ENCODE data around the gene MYO18B.

MYO18B gene

GRCh38 chr22:25760294-25760693, 18.3 kb downstream of the MYO18B start:
- no peaks in the 10 kb centered on the region for H3K36me3 ChIP-seq (ENCODE audit: insufficient read depth, low read length)
- H3K4me1 ChIP-seq (ENCODE audit: insufficient read depth, low read length) = no peaks in the 10 kb centered on the region
- no peak overlapping the region for H3K4me3 ChIP-seq (ENCODE audit: low read length)
- H2AFZ ChIP-seq (ENCODE audit: low read depth, low read length) = no peak overlapping the region
- no peaks in the 10 kb centered on the region for H3K9me3 ChIP-seq (ENCODE audit: low read length)
- H3K27me3 ChIP-seq (ENCODE audit: insufficient read depth, low read length) = no peaks in the 10 kb centered on the region

GRCh38 chr22:25760848-25761595, 19.0 kb downstream of the MYO18B start:
- H2AFZ ChIP-seq (ENCODE audit: low read depth, low read length) = no peak overlapping the region
- no peaks in the 10 kb centered on the region for H3K27me3 ChIP-seq (ENCODE audit: insufficient read depth, low read length)
- no peak overlapping the region for H3K4me3 ChIP-seq (ENCODE audit: low read length)
- no peaks in the 10 kb centered on the region for H3K4me1 ChIP-seq (ENCODE audit: insufficient read depth, low read length)
- no peaks in the 10 kb centered on the region for H3K9me3 ChIP-seq (ENCODE audit: low read length)
- H3K36me3 ChIP-seq (ENCODE audit: insufficient read depth, low read length) = no peaks in the 10 kb centered on the region

- H2AFZ ChIP-seq (ENCODE audit: low read depth, low read length) = no peak overlapping the region
Observed at GRCh38 chr22:25762147-25762546, 20.2 kb downstream of the MYO18B start.

GRCh38 chr22:25763239-25763777, 21.3 kb downstream of the MYO18B start:
- Histone ChIP-seq H3K27me3 (ENCODE audit: insufficient read depth, low read length) (no peaks in the 10 kb centered on the region), H3K36me3 (ENCODE audit: insufficient read depth, low read length) (no peaks in the 10 kb centered on the region), H2AFZ (ENCODE audit: low read depth, low read length) (no peak overlapping the region), H3K4me3 (ENCODE audit: low read length) (no peak overlapping the region), H3K9me3 (ENCODE audit: low read length) (no peaks in the 10 kb centered on the region), H3K4me1 (ENCODE audit: insufficient read depth, low read length) (no peaks in the 10 kb centered on the region)

More at GRCh38 chr22:25762147-25762546, 20.2 kb downstream of the MYO18B start:
- H3K4me1 ChIP-seq (ENCODE audit: insufficient read depth, low read length) = no peaks in the 10 kb centered on the region
- H3K36me3 ChIP-seq (ENCODE audit: insufficient read depth, low read length) = no peaks in the 10 kb centered on the region
- H3K27me3 ChIP-seq (ENCODE audit: insufficient read depth, low read length) = no peaks in the 10 kb centered on the region
- H3K4me3 ChIP-seq (ENCODE audit: low read length) = no peak overlapping the region
- H3K9me3 ChIP-seq (ENCODE audit: low read length) = no peaks in the 10 kb centered on the region

GRCh38 chr22:25764270-25765015, 22.5 kb downstream of the MYO18B start:
- H3K36me3 ChIP-seq (ENCODE audit: insufficient read depth, low read length) = no peaks in the 10 kb centered on the region
- H3K27me3 ChIP-seq (ENCODE audit: insufficient read depth, low read length) = no peaks in the 10 kb centered on the region
- H3K4me3 ChIP-seq (ENCODE audit: low read length) = no peak overlapping the region
- H3K4me1 ChIP-seq (ENCODE audit: insufficient read depth, low read length) = no peaks in the 10 kb centered on the region
- H2AFZ ChIP-seq (ENCODE audit: low read depth, low read length) = no peak overlapping the region
- no peaks in the 10 kb centered on the region for H3K9me3 ChIP-seq (ENCODE audit: low read length)

GRCh38 chr22:25765016-25765367, 23.0 kb downstream of the MYO18B start:
- H3K4me1 ChIP-seq (ENCODE audit: insufficient read depth, low read length) = no peaks in the 10 kb centered on the region
- H2AFZ ChIP-seq (ENCODE audit: low read depth, low read length) = no peak overlapping the region
- H3K9me3 ChIP-seq (ENCODE audit: low read length) = no peaks in the 10 kb centered on the region
- H3K27me3 ChIP-seq (ENCODE audit: insufficient read depth, low read length) = no peaks in the 10 kb centered on the region
- no peak overlapping the region for H3K4me3 ChIP-seq (ENCODE audit: low read length)
- no peaks in the 10 kb centered on the region for H3K36me3 ChIP-seq (ENCODE audit: insufficient read depth, low read length)

- Histone ChIP-seq H3K36me3 (ENCODE audit: insufficient read depth, low read length) (no peaks in the 10 kb centered on the region), H3K27me3 (ENCODE audit: insufficient read depth, low read length) (no peaks in the 10 kb centered on the region), H3K4me3 (ENCODE audit: low read length) (no peak overlapping the region), H3K9me3 (ENCODE audit: low read length) (no peaks in the 10 kb centered on the region), H3K4me1 (ENCODE audit: insufficient read depth, low read length) (no peaks in the 10 kb centered on the region), H2AFZ (ENCODE audit: low read depth, low read length) (no peak overlapping the region)
Observed at GRCh38 chr22:25765801-25766200, 23.8 kb downstream of the MYO18B start.

DNA sequence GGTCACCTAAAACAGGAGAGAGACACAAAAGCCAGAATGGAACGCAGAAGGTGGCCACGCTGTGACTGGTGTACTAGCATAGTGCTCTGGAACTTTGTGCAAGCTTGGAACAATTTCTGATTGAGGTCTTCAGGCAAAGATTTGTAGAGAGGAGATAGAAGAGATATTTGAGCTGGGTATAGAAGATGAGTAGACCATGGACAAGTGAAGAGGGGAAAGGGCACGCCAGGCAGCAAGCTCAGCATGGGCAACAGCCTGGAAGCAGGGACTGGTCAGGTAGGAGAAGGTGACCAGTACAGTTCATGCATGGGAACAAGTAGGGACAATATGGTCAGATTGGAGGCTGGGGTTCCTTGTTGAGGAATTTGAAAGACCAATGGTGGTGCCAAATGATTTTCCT, 24.4 kb downstream of the MYO18B start:
- Histone ChIP-seq H3K4me3 (ENCODE audit: low read length) (no peak overlapping the region), H3K36me3 (ENCODE audit: insufficient read depth, low read length) (no peaks in the 10 kb centered on the region), H3K4me1 (ENCODE audit: insufficient read depth, low read length) (no peaks in the 10 kb centered on the region)

GRCh38 chr22:25770333-25770732, 28.3 kb downstream of the MYO18B start:
- Histone ChIP-seq H3K36me3 (ENCODE audit: insufficient read depth, low read length) (no peaks in the 10 kb centered on the region), H3K4me1 (ENCODE audit: insufficient read depth, low read length) (no peaks in the 10 kb centered on the region), H3K4me3 (ENCODE audit: low read length) (no peak overlapping the region), H3K9me3 (ENCODE audit: low read length) (no peaks in the 10 kb centered on the region), H2AFZ (ENCODE audit: low read depth, low read length) (no peak overlapping the region), H3K27me3 (ENCODE audit: insufficient read depth, low read length) (no peaks in the 10 kb centered on the region)

More for the DNA sequence above, 24.4 kb downstream of the MYO18B start:
- Histone ChIP-seq H3K9me3 (ENCODE audit: low read length) (no peaks in the 10 kb centered on the region), H3K27me3 (ENCODE audit: insufficient read depth, low read length) (no peaks in the 10 kb centered on the region), H2AFZ (ENCODE audit: low read depth, low read length) (no peak overlapping the region)

- no peaks in the 10 kb centered on the region for H3K36me3 ChIP-seq (ENCODE audit: insufficient read depth, low read length)
- no peaks in the 10 kb centered on the region for H3K4me1 ChIP-seq (ENCODE audit: insufficient read depth, low read length)
- H2AFZ ChIP-seq (ENCODE audit: low read depth, low read length) = no peak overlapping the region
- no peaks in the 10 kb centered on the region for H3K27me3 ChIP-seq (ENCODE audit: insufficient read depth, low read length)
- H3K4me3 ChIP-seq (ENCODE audit: low read length) = no peak overlapping the region
- H3K9me3 ChIP-seq (ENCODE audit: low read length) = no peaks in the 10 kb centered on the region
Observed at GRCh38 chr22:25772288-25772687, 30.3 kb downstream of the MYO18B start.

DNA sequence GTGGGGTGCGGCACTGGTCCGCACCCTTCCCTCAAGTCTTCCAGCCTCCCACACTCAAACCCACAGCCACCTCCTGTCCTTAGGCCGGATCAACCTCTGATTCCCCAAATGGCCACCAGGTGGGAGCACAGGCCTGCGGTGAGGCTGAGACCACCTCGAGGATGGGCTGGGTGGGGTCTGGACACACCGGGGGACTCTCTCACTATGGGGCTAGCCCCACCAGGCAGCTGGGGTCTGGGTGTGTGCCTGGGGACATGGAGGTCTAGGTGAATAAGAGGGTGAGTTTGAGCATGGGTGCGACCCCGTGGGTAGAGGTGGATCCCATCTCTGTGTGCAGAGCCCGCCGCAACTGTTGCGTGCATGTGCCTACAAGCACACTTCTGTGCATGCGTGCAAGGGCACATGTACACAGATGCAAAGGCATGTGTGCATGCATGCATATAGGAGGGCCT, 32.6 kb downstream of the MYO18B start:
- no peak overlapping the region for H2AFZ ChIP-seq (ENCODE audit: low read depth, low read length)
- no peaks in the 10 kb centered on the region for H3K36me3 ChIP-seq (ENCODE audit: insufficient read depth, low read length)
- no peaks in the 10 kb centered on the region for H3K4me1 ChIP-seq (ENCODE audit: insufficient read depth, low read length)
- H3K4me3 ChIP-seq (ENCODE audit: low read length) = no peak overlapping the region
- no peaks in the 10 kb centered on the region for H3K27me3 ChIP-seq (ENCODE audit: insufficient read depth, low read length)
- no peaks in the 10 kb centered on the region for H3K9me3 ChIP-seq (ENCODE audit: low read length)

GRCh38 chr22:25775531-25775930, 33.5 kb downstream of the MYO18B start:
- H2AFZ ChIP-seq (ENCODE audit: low read depth, low read length) = no peak overlapping the region
- no peak overlapping the region for H3K4me3 ChIP-seq (ENCODE audit: low read length)
- H3K36me3 ChIP-seq (ENCODE audit: insufficient read depth, low read length) = no peaks in the 10 kb centered on the region
- no peaks in the 10 kb centered on the region for H3K4me1 ChIP-seq (ENCODE audit: insufficient read depth, low read length)
- H3K9me3 ChIP-seq (ENCODE audit: low read length) = no peaks in the 10 kb centered on the region
- no peaks in the 10 kb centered on the region for H3K27me3 ChIP-seq (ENCODE audit: insufficient read depth, low read length)

- H3K36me3 ChIP-seq (ENCODE audit: insufficient read depth, low read length) = no peaks in the 10 kb centered on the region
Observed at GRCh38 chr22:25777411-25777810, 35.4 kb downstream of the MYO18B start.

More at GRCh38 chr22:25777411-25777810, 35.4 kb downstream of the MYO18B start:
- no peak overlapping the region for H2AFZ ChIP-seq (ENCODE audit: low read depth, low read length)
- no peaks in the 10 kb centered on the region for H3K27me3 ChIP-seq (ENCODE audit: insufficient read depth, low read length)
- H3K4me3 ChIP-seq (ENCODE audit: low read length) = no peak overlapping the region
- H3K4me1 ChIP-seq (ENCODE audit: insufficient read depth, low read length) = no peaks in the 10 kb centered on the region
- H3K9me3 ChIP-seq (ENCODE audit: low read length) = no peaks in the 10 kb centered on the region

Measured in neuron (in vitro differentiated cells).